NCI-H1092 (cell line): ENCODE measurements around the gene SVBP.
"Not testable (repeated sequence)": the region's sequence is repeated elsewhere in the genome, so short reads cannot be mapped to it uniquely, and the experiment has no call there.

Experiments
- DNase-seq: peaks from one replicate; lab custom pipeline; 2025; lab: John Stamatoyannopoulos, UW

SVBP gene

GRCh38 chr1:42841440-42842147 is 24.4 kb upstream of the SVBP start:
- DNase-seq = no peak

DNA sequence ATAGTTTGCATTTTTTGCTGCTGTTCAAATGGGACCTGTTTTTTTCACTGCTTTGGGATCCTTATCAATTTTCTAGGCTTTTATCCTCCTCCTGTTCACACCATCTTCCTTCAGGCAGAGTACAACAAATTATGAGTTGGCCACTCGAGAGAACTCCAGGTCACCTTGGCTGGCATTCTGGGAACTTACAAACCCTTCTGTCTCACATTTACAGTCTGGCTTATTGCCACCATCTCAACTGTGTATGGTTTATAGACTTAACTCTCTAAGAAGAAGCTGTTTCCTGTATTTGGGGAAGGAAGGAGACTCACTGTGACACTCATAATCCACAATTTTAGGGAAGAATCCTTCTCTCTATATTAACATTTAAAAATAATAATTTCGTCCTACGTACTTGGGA is 23.8 kb upstream of the SVBP start:
- no peak for DNase-seq

- no peak for DNase-seq
Observed at GRCh38 chr1:42838482-42839190, 21.4 kb upstream of the SVBP start.

DNA sequence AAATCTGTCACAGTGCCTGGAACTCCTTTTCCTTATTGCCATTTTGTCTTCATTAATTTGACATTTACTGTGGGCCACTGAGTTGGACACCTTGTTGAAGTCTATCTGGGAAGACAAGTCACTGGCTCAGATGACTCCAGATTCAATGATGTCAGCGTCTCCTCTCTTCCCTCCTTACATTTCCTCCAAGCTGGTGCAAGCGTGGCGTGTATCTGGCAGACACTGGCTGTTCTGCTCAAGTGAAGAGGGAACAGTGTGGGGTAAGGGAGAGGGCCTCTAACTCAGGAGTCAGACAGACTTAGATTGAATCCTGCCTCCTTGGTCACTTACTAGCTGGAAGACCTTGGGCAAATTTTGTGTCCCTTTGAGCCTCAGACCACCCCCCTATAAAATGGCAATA is 20.5 kb upstream of the SVBP start:
- no peak for DNase-seq

DNA sequence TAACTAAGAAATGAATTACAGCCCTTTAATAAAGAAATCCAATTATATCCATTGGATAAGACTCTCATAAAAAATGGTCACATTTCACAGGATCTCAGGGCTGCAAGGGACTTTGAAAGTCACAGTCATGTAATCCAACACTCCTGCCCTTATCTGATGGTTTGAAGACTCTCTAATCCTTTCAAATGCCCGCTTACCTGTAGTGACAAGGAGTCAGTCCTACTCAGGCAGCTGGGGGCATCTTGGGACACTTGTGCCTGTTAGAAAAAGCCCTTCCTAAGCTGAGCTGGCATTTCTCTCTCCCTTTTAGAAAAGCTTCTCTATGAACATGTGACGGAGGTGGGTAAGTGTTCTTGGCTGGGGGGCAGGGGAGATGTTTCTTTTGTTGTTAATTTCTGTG is 18.2 kb upstream of the SVBP start:
- no peak for DNase-seq

DNA sequence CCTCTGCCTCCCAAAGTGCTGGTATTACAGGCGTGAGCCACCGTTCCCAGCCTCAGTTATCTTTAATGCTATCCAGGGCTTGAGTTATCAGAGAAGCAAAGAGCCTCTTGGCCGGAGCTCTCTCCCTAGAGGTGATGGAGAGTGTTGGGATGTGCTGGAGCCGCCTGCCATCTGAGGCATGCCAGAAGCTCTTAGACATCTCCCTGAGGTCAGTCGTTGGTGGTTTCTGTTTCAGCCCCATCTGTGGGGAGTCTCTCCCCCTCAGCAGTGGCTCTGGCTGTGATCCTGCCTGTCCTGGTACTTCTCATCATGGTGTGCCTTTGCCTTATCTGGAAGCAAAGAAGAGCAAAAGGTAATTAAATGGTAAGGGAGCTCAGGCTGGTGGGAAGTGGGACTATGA is 17.6 kb upstream of the SVBP start:
- no peak for DNase-seq

DNA sequence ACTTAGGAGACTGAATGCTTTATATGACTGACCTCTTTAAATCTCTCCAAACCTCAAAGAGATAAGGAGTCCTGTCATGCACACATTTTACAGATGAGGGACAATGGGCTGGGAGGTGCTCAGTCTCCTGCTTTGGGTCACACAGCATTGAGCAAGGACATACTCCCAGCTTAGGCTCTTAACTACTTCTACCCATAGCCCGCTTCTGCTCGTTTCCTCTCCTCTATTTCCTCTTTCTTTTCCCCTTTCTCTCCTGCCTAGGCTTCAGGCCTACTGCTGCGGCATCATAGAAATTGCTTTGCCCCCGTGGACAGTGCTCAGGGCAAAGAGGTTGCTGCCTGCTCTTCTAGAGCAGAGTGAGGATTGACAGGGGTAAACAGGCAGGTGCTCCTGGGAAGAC is 16.8 kb upstream of the SVBP start:
- no peak for DNase-seq

DNA sequence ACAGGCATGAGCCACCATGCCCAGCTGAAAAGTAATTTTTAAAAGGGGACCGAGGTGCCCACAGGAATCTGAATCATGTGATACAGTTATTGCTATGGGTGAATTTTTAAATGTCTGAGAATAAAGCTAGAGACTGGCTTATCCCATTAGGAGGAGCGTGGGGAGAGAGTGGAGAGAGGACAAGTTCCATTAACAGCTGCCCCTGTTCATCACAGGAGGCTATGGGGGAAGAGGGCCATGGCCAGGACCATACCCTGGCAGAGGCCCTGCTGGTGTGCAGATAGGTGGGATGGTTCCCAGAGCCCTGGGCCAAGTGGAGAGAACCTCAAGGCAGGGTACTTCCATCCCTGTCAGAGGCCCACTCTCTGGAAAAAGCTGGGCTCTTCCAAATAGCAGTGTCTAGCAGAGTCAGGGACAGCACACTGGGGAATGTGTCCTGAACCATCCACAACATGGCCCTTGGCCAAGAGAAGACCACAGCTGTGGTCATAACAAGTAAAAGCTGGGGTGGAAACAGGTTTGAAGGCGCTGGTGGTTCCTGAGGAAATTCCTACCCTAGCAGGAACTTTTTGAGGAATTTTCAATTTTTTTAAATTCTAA is 15.5 kb upstream of the SVBP start:
- no peak for DNase-seq

GRCh38 chr1:42831273-42831672 is 14.1 kb upstream of the SVBP start:
- DNase-seq = no peak

DNA sequence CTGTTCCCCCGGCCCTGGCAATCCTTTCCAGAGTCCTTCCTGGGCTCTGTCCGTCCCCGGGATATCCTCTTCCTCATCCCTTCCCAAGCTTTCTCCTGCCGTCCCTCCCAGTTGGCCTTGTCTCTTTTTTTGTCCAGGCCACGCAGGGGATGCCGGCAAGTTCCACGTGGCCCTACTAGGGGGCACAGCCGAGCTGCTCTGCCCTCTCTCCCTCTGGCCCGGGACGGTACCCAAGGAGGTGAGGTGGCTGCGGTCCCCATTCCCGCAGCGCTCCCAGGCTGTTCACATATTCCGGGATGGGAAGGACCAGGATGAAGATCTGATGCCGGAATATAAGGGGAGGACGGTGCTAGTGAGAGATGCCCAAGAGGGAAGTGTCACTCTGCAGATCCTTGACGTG is 13.4 kb upstream of the SVBP start:
- DNase-seq = no peak

DNA sequence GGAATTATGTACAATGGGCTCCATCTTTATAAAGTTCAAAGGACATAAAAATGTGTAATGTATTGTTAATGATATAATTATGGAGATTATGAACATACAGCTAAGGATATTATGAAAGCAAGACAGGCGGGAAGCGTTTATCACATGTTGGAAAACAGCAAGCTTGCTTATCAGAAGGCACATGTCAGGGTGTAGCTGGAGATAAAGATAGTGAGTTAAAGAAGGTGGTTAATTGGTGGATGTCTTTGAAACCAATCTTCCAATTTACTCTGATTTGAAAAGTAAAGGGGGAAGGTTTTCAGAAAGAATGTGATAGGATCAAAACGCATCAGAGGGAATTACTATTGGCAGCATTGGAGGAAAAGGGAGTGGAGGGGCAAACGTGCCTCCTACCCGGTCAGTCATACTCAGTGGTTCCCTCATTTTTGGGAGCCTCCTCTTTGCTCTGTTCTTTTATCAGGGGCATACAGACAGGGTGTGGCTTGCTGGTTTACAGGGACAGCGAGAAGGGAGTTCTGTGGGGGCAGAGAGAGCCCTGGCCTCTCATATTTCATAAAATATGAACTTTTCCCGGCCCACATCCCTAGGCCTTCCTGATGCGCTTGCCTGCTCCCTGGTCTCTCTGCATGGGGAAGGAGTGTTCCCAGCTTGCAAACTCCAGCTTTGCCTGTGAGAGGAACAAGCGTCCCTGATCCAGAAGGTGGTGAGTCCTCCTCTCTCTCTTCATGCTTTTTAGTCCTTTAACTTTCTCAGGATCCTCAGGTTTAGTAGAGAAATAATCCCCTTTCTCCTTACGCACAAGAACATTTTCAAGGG is 8.0 kb upstream of the SVBP start:
- no peak for DNase-seq

- no peak for DNase-seq
Observed at GRCh38 chr1:42824481-42825035, 7.4 kb upstream of the SVBP start.

DNA sequence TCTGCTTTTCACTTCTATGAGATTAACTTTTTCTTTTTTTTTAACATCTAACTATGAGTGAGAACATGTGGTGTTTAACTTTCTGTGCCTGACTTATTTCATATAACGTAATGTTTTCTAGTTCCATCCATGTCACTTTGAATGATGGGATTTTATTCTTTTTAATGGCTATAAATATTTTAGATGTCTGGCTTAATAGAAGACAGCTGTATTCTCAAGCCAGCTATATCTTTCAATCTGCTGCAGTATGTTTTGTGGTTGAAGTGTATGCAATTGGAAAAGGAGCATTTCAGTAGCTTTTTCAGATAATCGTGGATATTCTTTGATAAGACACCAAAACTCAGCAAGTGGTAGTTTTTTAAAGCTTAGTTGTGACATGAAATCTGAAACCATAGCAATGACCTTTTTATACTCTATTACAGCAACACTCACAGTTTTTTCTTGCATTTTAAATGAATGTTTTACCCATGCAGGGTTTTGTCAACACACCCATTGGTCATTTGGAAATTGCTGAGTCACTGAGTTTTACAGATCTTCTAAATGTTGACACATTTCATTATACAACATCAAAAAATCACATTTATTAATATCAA is 5.7 kb upstream of the SVBP start:
- DNase-seq = no peak

DNA sequence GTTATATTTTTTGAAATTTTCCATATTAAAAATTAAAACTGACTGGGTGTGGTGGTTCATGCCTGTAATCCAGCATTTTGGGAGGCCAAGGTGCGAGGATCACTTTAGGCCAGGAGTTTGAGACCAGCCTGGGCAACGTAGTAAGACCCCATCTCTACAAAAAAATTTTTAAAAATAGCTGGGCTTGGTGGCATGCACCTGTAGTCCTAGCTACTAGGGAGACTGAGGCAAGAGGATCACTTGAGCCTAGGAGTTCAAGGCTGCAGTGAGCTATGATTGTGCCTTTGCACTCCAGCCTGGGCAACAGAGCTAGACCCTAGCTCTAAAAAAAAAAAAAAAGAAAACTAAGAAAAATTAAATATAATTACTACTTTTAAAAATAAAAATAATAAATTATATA is 4.5 kb upstream of the SVBP start:
- no peak for DNase-seq

- DNase-seq = no peak
Observed at GRCh38 chr1:42820813-42821212, 3.6 kb upstream of the SVBP start.

GRCh38 chr1:42817976-42818375 is 779 bp upstream of the SVBP start:
- DNase-seq = no peak

- no peak for DNase-seq
Observed at GRCh38 chr1:42817440-42817767, 207 bp upstream of the SVBP start.

DNA sequence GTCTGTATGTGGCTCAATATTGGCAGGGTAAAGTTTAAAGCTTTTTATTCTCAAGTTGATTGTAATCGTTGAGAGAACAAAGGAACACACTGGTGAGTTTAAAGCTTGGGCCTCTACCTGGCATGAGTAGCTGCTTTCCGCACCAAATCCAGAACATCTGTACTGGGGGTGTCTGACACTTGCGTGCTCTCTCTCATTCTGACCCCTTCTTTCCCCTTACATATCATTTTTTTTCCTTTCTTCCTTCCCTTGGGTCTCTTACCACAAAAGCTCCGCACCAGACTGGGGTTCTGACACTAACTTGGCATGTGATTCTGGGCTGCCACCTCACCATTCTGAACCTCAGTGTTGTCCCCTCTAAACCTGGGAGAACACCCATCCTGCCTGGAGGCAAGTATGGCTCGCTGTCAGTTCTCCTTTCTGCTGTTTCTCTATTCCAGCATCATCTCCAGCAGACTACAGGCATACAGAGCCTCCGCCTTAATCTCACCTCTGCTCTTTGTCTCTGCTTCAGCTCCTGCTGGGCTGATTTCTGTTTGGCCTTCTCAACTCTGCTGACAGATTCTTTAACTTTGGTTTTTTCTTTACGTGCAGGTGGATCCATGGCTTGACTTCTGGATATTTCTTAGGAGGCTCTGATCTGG is 1.1 kb downstream of the SVBP start:
- no peak for DNase-seq

- DNase-seq = not testable (repeated sequence)
Observed at GRCh38 chr1:42814815-42815214, 2.4 kb downstream of the SVBP start.

GRCh38 chr1:42807056-42807668 is 10.0 kb downstream of the SVBP start:
- DNase-seq = no peak

DNA sequence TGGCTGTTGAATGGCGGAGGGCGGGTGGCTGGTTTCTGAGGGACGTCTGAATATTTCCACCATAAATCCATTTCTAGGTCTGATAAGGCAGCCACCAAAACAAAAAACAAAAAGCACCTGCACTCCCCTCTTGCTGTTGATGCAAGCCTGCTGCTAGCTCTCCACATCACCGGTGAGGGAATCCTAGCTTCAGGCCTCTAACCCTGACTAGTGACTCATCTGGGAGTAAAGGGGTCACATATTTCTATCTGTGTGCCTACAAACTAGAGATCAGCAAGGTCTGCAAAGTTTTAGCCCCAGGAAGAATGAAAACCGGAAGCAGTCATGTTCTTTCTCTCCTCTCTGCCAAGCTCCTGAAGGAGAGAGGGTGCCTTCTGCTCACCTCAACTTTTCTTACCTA is 10.6 kb downstream of the SVBP start:
- no peak for DNase-seq
